ENCODE data around the gene KLHL10. TPM values are rescaled to one million over a fixed set of nuclear protein-coding genes. Genes with fewer than 3 reads are reported as not detected.

The KLHL10 gene
- not detected for total RNA-seq (2021; ENCODE audit: unreplicated experiment)
- polyA plus RNA-seq (2012; ENCODE audit: insufficient read length), result not detected
- not detected for Bru-seq, nascent RNA
- BruChase-seq, experiment 1, labeled RNA remaining after a 2-hour chase, result not detected
- BruChase-seq, experiment 2, labeled RNA remaining after a 6-hour chase, result percentile 11 among the genes with signal in this experiment
- long read RNA-seq, result 0 reads

- peaks cover 7% of the 10 kb centered on the region for H3K4me1 ChIP-seq (ENCODE audit: control insufficient read depth, insufficient read depth, low read length)
- BruUV-seq (replicated peaks), result no TSS peak
- H3K9me3 ChIP-seq (ENCODE audit: control insufficient read depth, insufficient read depth, low read depth, low read length), result no peaks in the 10 kb centered on the region
- H3K27me3 ChIP-seq (ENCODE audit: control insufficient read depth, insufficient read depth, low read length), result no peaks in the 10 kb centered on the region
- no peaks in the 10 kb centered on the region for H3K36me3 ChIP-seq (ENCODE audit: control insufficient read depth, insufficient read depth, low read length)
- intact Hi-C loops (cut with micrococcal nuclease; ENCODE audit: unreplicated experiment), result no loop called here
- H3K4me3 ChIP-seq (ENCODE audit: low read depth in 2 of 2, low read length in 2 of 2), result peak within 1 kb of the TSS; percentile 75 to 88
- DNase-seq (ENCODE audit: low read depth, low spot score) (no peak), ATAC-seq (no peak)
- ChIA-PET POLR2A (no interaction called here), CTCF (no interaction called here)
- peak within 1 kb of the TSS; percentile 25; the same call in 1 of the 2 replicates for H3K27ac ChIP-seq (ENCODE audit: low read length)
- in situ Hi-C loops (cut with HindIII; ENCODE audit: low pct_unique_long_range_greater_than_20kb, low sequenced_read_pairs), result no loop called here
- no peak for TF ChIP-seq REST (IDR thresholded peaks at IDR 0.05; ENCODE audit: insufficient read depth in 1 of 2, low read depth in 2 of 2, low read length in 1 of 2)
- TF ChIP-seq CTCF (IDR thresholded peaks at IDR 0.05), result no peak
- no peak for TF ChIP-seq POLR2AphosphoS5 (IDR thresholded peaks at IDR 0.05; ENCODE audit: low read depth, low read length)
- no peak for TF ChIP-seq SIN3A (IDR thresholded peaks at IDR 0.05; ENCODE audit: borderline replicate concordance, insufficient read depth, low read depth, low read length)
- TF ChIP-seq TCF7L2 (IDR thresholded peaks at IDR 0.05; ENCODE audit: low read depth, low read length), result no peak
Measured at GRCh38 chr17:41837761-41838538, at the start of gene KLHL10. KLHL10 (plus strand) TSS chr17:41837825; CDS start chr17:41837933, 108 bp downstream.

GRCh38 chr17:41792845-41793783 is 44.5 kb upstream of the KLHL10 start:
- no TSS peak for BruUV-seq (replicated peaks)
- ChIA-PET CTCF (interaction anchor here (0.5 to 1.0 kb wide), 2 partner anchors 15 to 45 kb away, joined by 3 to 4 read pairs; no protein-coding TSS in a partner anchor), POLR2A (interaction anchor here (1.2 to 1.4 kb wide), 2 partner anchors 12 to 15 kb away, joined by 3 to 7 read pairs; no protein-coding TSS in a partner anchor)
- intact Hi-C loops (cut with micrococcal nuclease; ENCODE audit: unreplicated experiment) (no loop called here), in situ Hi-C loops (cut with HindIII; ENCODE audit: low pct_unique_long_range_greater_than_20kb, low sequenced_read_pairs) (no loop called here)
- H3K27me3 ChIP-seq (ENCODE audit: control insufficient read depth, insufficient read depth, low read length), result no peaks in the 10 kb centered on the region
- DNase-seq (ENCODE audit: low read depth, low spot score), result no peak
- H3K36me3 ChIP-seq (ENCODE audit: control insufficient read depth, insufficient read depth, low read length), result no peaks in the 10 kb centered on the region
- ATAC-seq, result peak; percentile 92
- TF ChIP-seq REST (IDR thresholded peaks at IDR 0.05; ENCODE audit: insufficient read depth in 1 of 2, low read depth in 2 of 2, low read length in 1 of 2), result no peak
- 0 out of 2 replicates have a peak, but pooled peaks have one; percentile 50 for TF ChIP-seq SIN3A (IDR thresholded peaks at IDR 0.05; ENCODE audit: borderline replicate concordance, insufficient read depth, low read depth, low read length)
- 0 out of 2 replicates have a peak, but pooled peaks have one; percentile 65 for TF ChIP-seq TCF7L2 (IDR thresholded peaks at IDR 0.05; ENCODE audit: low read depth, low read length)
- peak; percentile 28; the same call in 1 of the 2 replicates for TF ChIP-seq POLR2AphosphoS5 (IDR thresholded peaks at IDR 0.05; ENCODE audit: low read depth, low read length)
- TF ChIP-seq CTCF (IDR thresholded peaks at IDR 0.05), result no peak
- H3K4me1 ChIP-seq (ENCODE audit: control insufficient read depth, insufficient read depth, low read length), result peaks cover 46% of the 10 kb centered on the region
- H3K9me3 ChIP-seq (ENCODE audit: control insufficient read depth, insufficient read depth, low read depth, low read length), result no peaks in the 10 kb centered on the region
- H3K27ac ChIP-seq (ENCODE audit: low read length), result peak overlapping the region; percentile 90
- peak overlapping the region; percentile 11 to 45 for H3K4me3 ChIP-seq (ENCODE audit: low read depth in 2 of 2, low read length in 2 of 2)

Data from Panc1 (cell line).